ENCODE measurements around the gene MGLL.

The MGLL gene

DNA sequence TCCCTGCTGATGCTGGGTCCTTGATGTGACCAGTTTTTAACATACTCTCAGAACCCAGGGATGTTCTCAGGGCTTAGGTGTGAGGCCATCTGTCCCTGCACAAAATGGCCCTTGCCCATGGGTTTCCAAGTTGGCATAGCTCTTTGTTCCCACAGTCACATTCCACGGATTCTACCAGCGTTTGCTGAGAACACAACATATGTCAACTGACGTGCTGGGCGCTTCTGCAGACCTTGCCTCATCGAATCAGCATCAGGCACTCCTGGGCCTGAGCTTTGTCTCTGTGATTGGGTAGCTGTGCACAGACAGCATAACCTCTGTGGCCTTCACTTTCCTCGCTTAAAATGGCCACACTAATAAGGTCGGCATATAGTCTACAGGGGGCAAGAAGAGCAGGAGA lies 69.0 kb downstream of the MGLL start:
- H3K27ac ChIP-seq = no peak overlapping the region
- no peak for TF ChIP-seq ZFX (IDR thresholded peaks at IDR 0.05)
- TF ChIP-seq, protein P1, sequence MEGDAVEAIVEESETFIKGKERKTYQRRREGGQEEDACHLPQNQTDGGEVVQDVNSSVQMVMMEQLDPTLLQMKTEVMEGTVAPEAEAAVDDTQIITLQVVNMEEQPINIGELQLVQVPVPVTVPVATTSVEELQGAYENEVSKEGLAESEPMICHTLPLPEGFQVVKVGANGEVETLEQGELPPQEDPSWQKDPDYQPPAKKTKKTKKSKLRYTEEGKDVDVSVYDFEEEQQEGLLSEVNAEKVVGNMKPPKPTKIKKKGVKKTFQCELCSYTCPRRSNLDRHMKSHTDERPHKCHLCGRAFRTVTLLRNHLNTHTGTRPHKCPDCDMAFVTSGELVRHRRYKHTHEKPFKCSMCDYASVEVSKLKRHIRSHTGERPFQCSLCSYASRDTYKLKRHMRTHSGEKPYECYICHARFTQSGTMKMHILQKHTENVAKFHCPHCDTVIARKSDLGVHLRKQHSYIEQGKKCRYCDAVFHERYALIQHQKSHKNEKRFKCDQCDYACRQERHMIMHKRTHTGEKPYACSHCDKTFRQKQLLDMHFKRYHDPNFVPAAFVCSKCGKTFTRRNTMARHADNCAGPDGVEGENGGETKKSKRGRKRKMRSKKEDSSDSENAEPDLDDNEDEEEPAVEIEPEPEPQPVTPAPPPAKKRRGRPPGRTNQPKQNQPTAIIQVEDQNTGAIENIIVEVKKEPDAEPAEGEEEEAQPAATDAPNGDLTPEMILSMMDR (conservative IDR thresholded peaks at IDR 0.05) = no peak

DNA sequence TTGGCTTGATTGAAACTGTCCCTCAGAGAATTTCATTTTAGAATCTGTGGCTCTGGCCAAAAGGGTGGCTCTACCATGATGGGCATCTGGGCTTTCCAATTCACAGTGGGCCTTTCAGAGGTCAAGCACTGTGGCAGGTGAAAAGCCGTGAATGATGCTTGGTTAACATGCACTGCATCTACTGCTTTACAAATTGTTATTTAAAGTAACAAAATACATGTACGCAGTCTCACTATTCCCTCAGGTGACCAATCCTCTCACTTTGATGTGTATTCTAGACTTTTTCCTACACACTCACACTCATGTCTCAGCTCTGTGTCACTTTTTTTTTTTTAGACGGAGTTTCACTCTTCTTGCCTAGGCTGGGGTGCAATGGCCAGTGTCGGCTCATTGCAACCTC lies 70.5 kb downstream of the MGLL start:
- no peak overlapping the region for H3K27ac ChIP-seq
- no peak for TF ChIP-seq ZFX (IDR thresholded peaks at IDR 0.05)
- TF ChIP-seq, protein P1 (conservative IDR thresholded peaks at IDR 0.05) = no peak

DNA sequence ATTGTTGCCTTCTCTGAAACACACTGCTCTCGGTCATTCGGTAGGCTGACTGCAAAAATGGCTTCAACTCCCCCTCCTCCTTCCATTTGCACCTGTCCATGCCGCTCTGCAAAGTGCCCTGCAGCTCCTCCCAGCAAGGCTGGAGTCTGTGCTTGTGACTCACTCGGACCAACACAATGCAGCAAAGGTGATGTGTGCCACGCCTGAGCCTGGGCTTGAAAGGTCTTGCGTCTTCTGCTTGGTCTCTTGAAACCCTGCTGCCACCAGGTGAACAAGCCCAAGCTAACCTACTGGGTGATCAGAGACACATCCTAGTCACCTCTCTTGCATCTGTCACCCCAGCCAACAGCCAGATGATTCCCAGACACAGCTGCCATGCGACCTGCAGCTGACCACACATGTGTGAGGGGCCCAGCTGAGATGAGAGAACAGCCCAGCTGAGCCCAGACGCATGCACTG lies 71.1 kb downstream of the MGLL start:
- TF ChIP-seq ZFX (IDR thresholded peaks at IDR 0.05) = no peak
- TF ChIP-seq, protein P1 (conservative IDR thresholded peaks at IDR 0.05) = no peak
- no peak overlapping the region for H3K27ac ChIP-seq

GRCh38 chr3:127750226-127751031 lies 71.9 kb downstream of the MGLL start:
- TF ChIP-seq ZFX (IDR thresholded peaks at IDR 0.05) = no peak
- TF ChIP-seq, protein P1 (conservative IDR thresholded peaks at IDR 0.05) = no peak
- no peak overlapping the region for H3K27ac ChIP-seq

- no peak for TF ChIP-seq ZFX (IDR thresholded peaks at IDR 0.05)
- TF ChIP-seq, protein P1 (conservative IDR thresholded peaks at IDR 0.05) = no peak
These were observed 72.5 kb downstream of the MGLL start for GRCh38 chr3:127749787-127750225.

DNA sequence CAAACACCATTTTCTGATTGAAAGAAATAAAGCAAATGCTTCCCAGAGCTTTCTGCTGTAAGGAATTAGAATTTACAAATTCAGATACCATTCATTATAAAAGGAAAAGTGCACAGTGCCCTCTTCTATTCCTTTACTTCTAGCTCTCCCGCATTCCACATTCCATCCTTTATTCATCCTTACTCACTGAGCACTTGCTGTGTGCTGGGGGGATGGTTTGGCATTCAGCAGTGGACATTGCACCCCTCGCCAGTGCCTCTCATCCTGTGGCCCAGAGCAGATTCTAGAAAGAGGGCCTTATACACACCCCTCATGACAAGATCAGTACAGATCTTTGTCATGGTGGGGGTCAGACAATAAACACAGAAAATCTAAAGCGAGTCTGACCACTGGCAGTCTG lies 73.0 kb downstream of the MGLL start:
- H3K27ac ChIP-seq = no peak overlapping the region
- TF ChIP-seq ZFX (IDR thresholded peaks at IDR 0.05) = no peak
- TF ChIP-seq, protein P1 (conservative IDR thresholded peaks at IDR 0.05) = no peak

More at GRCh38 chr3:127749787-127750225, 72.5 kb downstream of the MGLL start:
- H3K27ac ChIP-seq = no peak overlapping the region

- no peak overlapping the region for H3K27ac ChIP-seq
- TF ChIP-seq, protein P1 (conservative IDR thresholded peaks at IDR 0.05) = no peak
- no peak for TF ChIP-seq ZFX (IDR thresholded peaks at IDR 0.05)
These were observed 73.5 kb downstream of the MGLL start for GRCh38 chr3:127748754-127749327.

All from C4-2B (cell line).